T-helper 17 cell (primary cell): ENCODE measurements around the gene MYH8. TPM values are rescaled to one million over a fixed set of nuclear protein-coding genes. Genes with fewer than 3 reads are reported as not detected.

Source experiments
- ATAC-seq: fragments of 150-1000 bp; cut with Tn5 transposase; 2 replicates; pipeline ENCODE4 v1.10.0; 2021; ENCODE audit warnings: mild to moderate bottlenecking, moderate library complexity
- DNase-seq, 3 donors: peaks; one replicate each; pipeline versions ENCODE4 v3.0.0 to v3.0.0-alpha.2; 2020 to 2021
- H3K9me3 ChIP-seq: one replicate; pipeline ENCODE4 v1.7.0; 2013; ENCODE audit warnings: low read length, mild to moderate bottlenecking; ENCODE audit not compliant: control insufficient read depth, poor library complexity, severe bottlenecking
- H3K27ac Mint-ChIP-seq: one replicate; pipeline ENCODE4 v1.8.0; 2022; ENCODE audit warnings: mild to moderate bottlenecking, moderate library complexity, mixed read lengths
- H3K27me3 Mint-ChIP-seq: one replicate; pipeline ENCODE4 v1.8.0; 2022; ENCODE audit warnings: mixed read lengths
- H3K36me3 Mint-ChIP-seq: one replicate; pipeline ENCODE4 v1.8.0; 2022; ENCODE audit warnings: low read depth, mixed read lengths
- H3K4me1 Mint-ChIP-seq: one replicate; pipeline ENCODE4 v1.8.0; 2022; ENCODE audit warnings: mild to moderate bottlenecking, mixed read lengths
- H3K4me3 Mint-ChIP-seq: one replicate; pipeline ENCODE4 v1.8.0; 2022; ENCODE audit warnings: mild to moderate bottlenecking, moderate library complexity, mixed read lengths
- total RNA-seq, 4 donors: library from RNA in 2 of 4; stranded (reverse) in 2 of 4; gene quantifications; one replicate each; pipeline ENCODE4 v1.2.3 and lab custom pipeline; 2022 to 2026

The MYH8 gene
- total RNA-seq, 2 donors from 2014 or later, result not detected

GRCh38 chr17:10417431-10417830 is 4.3 kb downstream of the MYH8 start:
- Mint-ChIP-seq H3K4me3 (no peak overlapping the region), H3K36me3 (no peaks in the 10 kb centered on the region), H3K27ac (no peak overlapping the region), H3K4me1 (no peaks in the 10 kb centered on the region), H3K27me3 (peaks cover 5% of the 10 kb centered on the region)
- DNase-seq (no peak), ATAC-seq (no peak)
- H3K9me3 ChIP-seq, result no peaks in the 10 kb centered on the region

- no peak for DNase-seq
- no peaks in the 10 kb centered on the region for H3K9me3 ChIP-seq
- Mint-ChIP-seq H3K36me3 (no peaks in the 10 kb centered on the region), H3K4me3 (no peak overlapping the region), H3K27me3 (peaks cover 10% of the 10 kb centered on the region), H3K4me1 (no peaks in the 10 kb centered on the region), H3K27ac (no peak overlapping the region)
- no peak for ATAC-seq
Measured at GRCh38 chr17:10415161-10415560, 6.6 kb downstream of the MYH8 start.

GRCh38 chr17:10403589-10403988 is 18.2 kb downstream of the MYH8 start:
- no peaks in the 10 kb centered on the region for H3K36me3 Mint-ChIP-seq
- H3K27me3 Mint-ChIP-seq, result no peaks in the 10 kb centered on the region
- no peak overlapping the region for H3K4me3 Mint-ChIP-seq
- no peak for DNase-seq
- no peak for ATAC-seq
- H3K9me3 ChIP-seq, result no peaks in the 10 kb centered on the region
- H3K4me1 Mint-ChIP-seq, result no peaks in the 10 kb centered on the region
- H3K27ac Mint-ChIP-seq, result no peak overlapping the region

DNA sequence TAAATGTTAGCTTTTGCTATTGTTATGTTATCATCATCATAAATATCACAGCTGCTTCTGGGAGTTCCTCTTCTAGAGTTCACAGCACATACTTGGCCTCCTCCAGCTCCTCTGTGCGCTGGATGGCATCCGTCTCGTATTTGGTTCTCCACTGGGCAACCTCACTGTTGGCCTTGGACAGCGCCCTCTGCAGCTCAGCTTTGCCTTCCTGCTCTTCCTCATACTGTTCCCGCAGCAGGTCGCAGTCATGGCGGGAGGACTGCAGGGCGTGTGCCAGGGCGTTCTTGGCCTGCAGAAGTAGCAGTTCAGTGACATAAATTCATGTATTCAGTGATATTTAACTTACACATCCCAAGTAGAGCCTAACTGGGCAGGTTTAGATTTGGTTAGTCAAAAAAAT is 23.4 kb downstream of the MYH8 start:
- no peak for ATAC-seq
- Mint-ChIP-seq H3K36me3 (no peaks in the 10 kb centered on the region), H3K27ac (no peak overlapping the region), H3K4me1 (no peaks in the 10 kb centered on the region), H3K4me3 (no peak overlapping the region), H3K27me3 (peaks cover 8% of the 10 kb centered on the region)
- H3K9me3 ChIP-seq, result no peaks in the 10 kb centered on the region
- DNase-seq, result no peak

DNA sequence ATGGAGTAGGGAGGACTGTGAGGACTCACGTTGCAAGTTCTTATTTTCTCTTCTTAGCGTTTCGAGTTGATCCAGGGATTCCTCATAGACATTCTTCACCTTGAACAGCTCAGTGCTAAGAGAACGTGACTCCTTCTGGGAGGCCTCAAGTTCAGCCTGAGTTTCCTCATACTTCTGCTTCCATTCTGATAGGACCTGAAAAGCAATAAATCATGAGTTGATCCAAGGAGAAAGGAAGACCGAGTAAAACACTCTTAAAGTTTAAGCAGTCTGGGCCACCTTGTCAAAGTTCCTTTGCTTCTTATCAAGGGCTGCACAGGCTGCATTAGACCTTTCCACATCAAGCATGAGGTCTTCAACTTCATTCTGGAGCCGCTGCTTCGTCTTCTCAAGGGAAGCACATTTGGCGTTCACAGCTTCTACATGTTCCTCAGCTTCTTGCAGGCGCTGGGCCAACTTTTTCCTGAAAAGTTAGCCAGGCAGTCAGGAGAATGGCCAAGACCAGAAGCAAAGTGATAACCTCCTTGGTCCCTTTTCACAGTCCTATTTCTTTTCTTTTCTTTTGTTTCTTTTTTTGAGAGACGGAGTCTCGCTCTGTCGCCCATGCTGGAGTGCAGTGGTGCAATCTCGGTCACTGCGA is 25.1 kb downstream of the MYH8 start:
- DNase-seq, result no peak

DNA sequence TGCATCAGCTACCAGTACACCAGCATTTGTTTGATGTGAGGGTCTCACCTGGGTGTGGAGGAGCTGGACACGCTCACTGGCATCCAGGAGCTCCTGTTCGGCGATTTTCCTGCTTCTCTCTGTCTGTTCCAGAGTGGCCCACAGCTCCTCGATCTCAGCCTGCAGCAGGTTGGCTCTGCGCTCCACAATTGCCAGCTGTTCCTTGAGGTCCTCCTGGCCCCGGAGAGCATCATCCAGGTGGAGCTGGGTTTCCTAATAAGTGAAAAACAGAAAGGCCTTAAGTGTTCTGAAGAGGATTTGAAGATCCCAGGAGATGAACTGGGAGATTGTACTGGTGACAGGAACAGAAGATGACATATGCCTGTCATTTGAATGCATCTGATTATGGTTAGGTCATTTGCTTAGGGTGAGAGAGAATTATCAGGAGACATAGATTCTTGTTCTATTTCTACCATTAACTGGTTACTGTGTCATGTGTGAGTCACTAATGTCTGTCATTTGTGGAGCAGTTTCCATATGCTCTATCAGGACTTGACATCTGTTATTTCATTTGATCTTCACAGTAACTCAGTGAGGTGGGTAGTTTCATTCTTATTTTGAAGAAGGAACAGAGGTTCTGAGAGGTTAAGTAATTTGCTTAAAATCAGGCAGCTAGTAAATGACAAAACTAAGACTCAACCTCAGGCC is 27.4 kb downstream of the MYH8 start:
- no peaks in the 10 kb centered on the region for H3K9me3 ChIP-seq
- H3K4me1 Mint-ChIP-seq, result no peaks in the 10 kb centered on the region
- H3K4me3 Mint-ChIP-seq, result no peak overlapping the region
- ATAC-seq (no peak), DNase-seq (no peak)
- peaks cover 33% of the 10 kb centered on the region for H3K27me3 Mint-ChIP-seq
- no peak overlapping the region for H3K27ac Mint-ChIP-seq
- H3K36me3 Mint-ChIP-seq, result no peaks in the 10 kb centered on the region

More for the DNA sequence above, 25.1 kb downstream of the MYH8 start:
- ATAC-seq, result no peak
- H3K36me3 Mint-ChIP-seq, result no peaks in the 10 kb centered on the region
- H3K27ac Mint-ChIP-seq, result no peak overlapping the region
- no peak overlapping the region for H3K4me3 Mint-ChIP-seq
- no peaks in the 10 kb centered on the region for H3K4me1 Mint-ChIP-seq
- H3K9me3 ChIP-seq, result no peaks in the 10 kb centered on the region
- peaks cover 25% of the 10 kb centered on the region for H3K27me3 Mint-ChIP-seq

DNA sequence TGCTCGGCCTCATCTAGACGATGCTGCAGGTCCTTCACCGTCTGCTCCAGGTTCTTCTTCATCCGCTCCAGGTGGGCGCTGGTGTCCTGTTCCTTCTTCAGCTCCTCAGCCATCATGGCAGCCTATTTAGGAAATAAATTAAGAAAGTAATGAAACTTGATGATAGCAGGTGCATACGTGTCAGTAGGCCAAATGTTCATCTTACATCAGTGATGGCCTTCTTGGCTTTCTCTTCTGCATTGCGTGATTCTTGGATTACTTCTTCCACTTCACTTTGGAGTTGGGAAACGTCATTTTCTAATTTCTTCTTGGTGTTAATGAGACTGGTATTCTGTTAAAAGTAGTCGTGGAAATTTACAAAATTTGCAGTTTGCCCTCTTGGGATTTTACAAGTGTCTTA is 28.9 kb downstream of the MYH8 start:
- H3K27me3 Mint-ChIP-seq, result peaks cover 33% of the 10 kb centered on the region
- DNase-seq (no peak), ATAC-seq (no peak)
- H3K4me1 Mint-ChIP-seq, result no peaks in the 10 kb centered on the region
- H3K27ac Mint-ChIP-seq, result no peak overlapping the region
- H3K4me3 Mint-ChIP-seq, result no peak overlapping the region
- no peaks in the 10 kb centered on the region for H3K36me3 Mint-ChIP-seq
- no peaks in the 10 kb centered on the region for H3K9me3 ChIP-seq

- H3K4me3 Mint-ChIP-seq, result no peak overlapping the region
- H3K9me3 ChIP-seq, result no peaks in the 10 kb centered on the region
- DNase-seq (no peak), ATAC-seq (no peak)
- peaks cover 6% of the 10 kb centered on the region for H3K27me3 Mint-ChIP-seq
- H3K36me3 Mint-ChIP-seq, result no peaks in the 10 kb centered on the region
- no peaks in the 10 kb centered on the region for H3K4me1 Mint-ChIP-seq
- H3K27ac Mint-ChIP-seq, result no peak overlapping the region
Measured at GRCh38 chr17:10385871-10386270, 35.9 kb downstream of the MYH8 start.

GRCh38 chr17:10384175-10384574 is 37.6 kb downstream of the MYH8 start:
- H3K36me3 Mint-ChIP-seq, result no peaks in the 10 kb centered on the region
- no peaks in the 10 kb centered on the region for H3K4me1 Mint-ChIP-seq
- ATAC-seq, result no peak
- no peak overlapping the region for H3K4me3 Mint-ChIP-seq
- no peaks in the 10 kb centered on the region for H3K9me3 ChIP-seq
- no peak for DNase-seq
- H3K27me3 Mint-ChIP-seq, result no peaks in the 10 kb centered on the region
- no peak overlapping the region for H3K27ac Mint-ChIP-seq

GRCh38 chr17:10380631-10381408 is 40.9 kb downstream of the MYH8 start:
- no peak overlapping the region for H3K4me3 Mint-ChIP-seq
- H3K27ac Mint-ChIP-seq, result no peak overlapping the region
- ATAC-seq (no peak), DNase-seq (no peak)
- no peaks in the 10 kb centered on the region for H3K27me3 Mint-ChIP-seq
- H3K36me3 Mint-ChIP-seq, result no peaks in the 10 kb centered on the region
- H3K4me1 Mint-ChIP-seq, result no peaks in the 10 kb centered on the region
- H3K9me3 ChIP-seq, result no peaks in the 10 kb centered on the region

GRCh38 chr17:10372906-10373305 is 48.8 kb downstream of the MYH8 start, which contains the start of gene MYH13:
MYH13 (minus strand) TSS chr17:10373006; CDS start chr17:10364530, 8,476 bp downstream.
- H3K4me3 Mint-ChIP-seq, result no peak within 1 kb of the TSS
- H3K27ac Mint-ChIP-seq, result no peak within 1 kb of the TSS
- no peak for ATAC-seq
- H3K9me3 ChIP-seq, result no peaks in the 10 kb centered on the region
- DNase-seq, result no peak
- H3K27me3 Mint-ChIP-seq, result peaks cover 11% of the 10 kb centered on the region
- H3K36me3 Mint-ChIP-seq, result no peaks in the 10 kb centered on the region
- H3K4me1 Mint-ChIP-seq, result no peaks in the 10 kb centered on the region

DNA sequence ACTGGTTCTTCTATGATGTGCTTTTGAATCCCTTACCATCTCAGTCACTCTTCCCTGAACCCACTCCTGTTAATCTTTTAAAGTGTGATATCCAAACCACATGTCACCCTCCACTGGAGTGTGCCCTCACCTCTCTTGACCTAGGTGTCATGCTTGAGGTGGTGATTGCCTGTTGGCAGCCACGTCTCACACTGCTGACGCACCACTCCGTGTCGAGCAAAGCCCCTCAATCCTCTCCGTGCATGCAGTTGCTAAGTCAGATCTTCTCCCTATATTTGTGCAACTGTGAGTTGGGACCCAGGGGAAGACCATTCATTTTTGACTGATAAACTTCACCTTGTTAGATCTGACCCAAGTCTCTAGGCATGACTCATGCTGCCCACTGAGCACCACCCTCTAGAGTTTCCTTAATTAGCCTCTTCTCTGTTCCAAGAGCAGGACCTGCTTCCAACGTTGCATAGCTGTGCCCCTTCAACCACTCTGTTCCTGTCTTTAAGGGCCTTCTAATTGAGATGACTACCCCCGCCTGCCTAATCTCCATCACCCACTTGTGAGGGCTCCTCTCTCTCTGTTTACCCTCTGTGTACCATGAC is 51.6 kb downstream of the MYH8 start:
- DNase-seq (no peak), ATAC-seq (no peak)
- Mint-ChIP-seq H3K4me3 (no peak overlapping the region), H3K27me3 (peaks cover 11% of the 10 kb centered on the region), H3K27ac (no peak overlapping the region), H3K4me1 (no peaks in the 10 kb centered on the region), H3K36me3 (no peaks in the 10 kb centered on the region)
- H3K9me3 ChIP-seq, result no peaks in the 10 kb centered on the region

DNA sequence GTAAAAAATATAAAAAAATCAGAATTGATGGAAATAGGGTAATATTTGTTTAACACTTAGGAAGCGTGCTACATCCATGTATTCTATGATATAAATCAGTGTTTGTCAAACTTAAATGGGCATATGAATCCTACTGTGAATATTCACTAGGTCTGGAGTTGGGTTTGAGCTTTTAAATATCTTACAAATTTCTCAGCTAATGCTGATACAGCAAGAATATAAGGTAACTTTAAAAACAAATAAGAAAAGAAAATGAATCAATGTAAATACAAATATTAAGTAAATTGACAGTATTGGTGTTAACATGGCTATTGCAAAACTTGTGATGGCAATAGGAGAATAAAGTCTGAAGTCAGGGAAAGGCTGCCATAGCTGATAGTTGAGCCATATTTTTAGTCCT is 52.5 kb downstream of the MYH8 start:
- DNase-seq, result no peak
- H3K27ac Mint-ChIP-seq, result no peak overlapping the region
- no peaks in the 10 kb centered on the region for H3K4me1 Mint-ChIP-seq
- no peaks in the 10 kb centered on the region for H3K9me3 ChIP-seq
- no peak overlapping the region for H3K4me3 Mint-ChIP-seq
- H3K27me3 Mint-ChIP-seq, result peaks cover 11% of the 10 kb centered on the region
- no peak for ATAC-seq
- H3K36me3 Mint-ChIP-seq, result no peaks in the 10 kb centered on the region
